ENCODE data around the gene KCNH6.

The KCNH6 gene

DNA sequence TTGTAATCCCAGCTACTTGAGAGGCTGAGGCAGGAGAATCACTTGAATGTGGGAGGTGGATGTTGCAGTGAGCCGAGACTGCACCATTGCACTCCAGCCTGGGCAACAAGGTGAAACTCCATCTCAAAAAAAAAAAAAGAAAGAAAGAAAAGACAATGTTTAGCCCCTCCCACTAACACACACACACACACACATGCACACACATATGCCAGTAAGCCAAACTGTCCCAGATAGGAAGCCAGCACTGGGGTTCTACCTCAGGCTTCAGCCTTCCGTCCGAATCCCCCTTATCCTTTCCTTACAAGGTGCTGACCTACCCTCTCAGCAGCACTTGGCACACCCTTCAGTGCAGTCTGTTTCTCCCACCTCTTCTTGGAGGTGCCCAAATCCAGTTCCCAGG is 8.7 kb upstream of the KCNH6 start:
- no peak for DNase-seq

DNA sequence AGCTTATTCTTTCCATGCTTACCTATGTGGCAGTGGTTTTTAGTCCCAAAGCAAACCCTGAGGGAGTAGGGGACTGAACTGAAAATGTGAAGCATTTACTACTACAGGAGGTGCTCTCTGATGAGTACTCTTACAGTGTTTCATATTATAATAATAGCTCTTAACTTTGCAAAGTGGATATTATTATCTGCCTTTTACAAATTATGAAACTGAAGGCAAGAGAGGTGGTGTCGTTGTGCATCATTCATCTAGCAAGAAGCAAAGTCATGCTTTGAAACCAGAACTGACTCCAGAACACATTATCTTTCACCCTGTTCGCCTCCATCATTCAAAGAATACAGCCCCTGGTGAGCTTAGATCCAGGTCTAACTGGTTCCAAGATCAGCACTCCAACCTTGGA is 8.2 kb upstream of the KCNH6 start:
- DNase-seq, result no peak

DNA sequence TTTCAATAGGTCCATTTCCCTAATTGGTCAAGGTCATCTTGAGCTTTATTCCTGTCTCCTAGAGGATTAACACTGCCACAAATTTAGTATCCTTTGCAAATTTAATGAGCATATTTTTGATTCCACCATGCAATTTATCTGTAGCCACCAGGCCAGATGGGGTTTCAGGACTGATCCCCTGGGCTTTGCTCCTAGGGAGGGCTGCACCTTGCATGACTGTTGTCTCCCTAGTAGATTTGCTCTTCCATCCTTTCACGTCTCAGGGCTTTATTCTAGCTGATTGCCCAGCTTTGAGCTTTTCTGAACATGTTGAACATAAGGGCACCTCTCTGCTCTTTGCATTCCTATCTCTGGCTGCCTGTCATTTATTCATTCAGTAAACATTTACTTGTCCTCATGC is 7.7 kb upstream of the KCNH6 start:
- DNase-seq, result no peak

DNA sequence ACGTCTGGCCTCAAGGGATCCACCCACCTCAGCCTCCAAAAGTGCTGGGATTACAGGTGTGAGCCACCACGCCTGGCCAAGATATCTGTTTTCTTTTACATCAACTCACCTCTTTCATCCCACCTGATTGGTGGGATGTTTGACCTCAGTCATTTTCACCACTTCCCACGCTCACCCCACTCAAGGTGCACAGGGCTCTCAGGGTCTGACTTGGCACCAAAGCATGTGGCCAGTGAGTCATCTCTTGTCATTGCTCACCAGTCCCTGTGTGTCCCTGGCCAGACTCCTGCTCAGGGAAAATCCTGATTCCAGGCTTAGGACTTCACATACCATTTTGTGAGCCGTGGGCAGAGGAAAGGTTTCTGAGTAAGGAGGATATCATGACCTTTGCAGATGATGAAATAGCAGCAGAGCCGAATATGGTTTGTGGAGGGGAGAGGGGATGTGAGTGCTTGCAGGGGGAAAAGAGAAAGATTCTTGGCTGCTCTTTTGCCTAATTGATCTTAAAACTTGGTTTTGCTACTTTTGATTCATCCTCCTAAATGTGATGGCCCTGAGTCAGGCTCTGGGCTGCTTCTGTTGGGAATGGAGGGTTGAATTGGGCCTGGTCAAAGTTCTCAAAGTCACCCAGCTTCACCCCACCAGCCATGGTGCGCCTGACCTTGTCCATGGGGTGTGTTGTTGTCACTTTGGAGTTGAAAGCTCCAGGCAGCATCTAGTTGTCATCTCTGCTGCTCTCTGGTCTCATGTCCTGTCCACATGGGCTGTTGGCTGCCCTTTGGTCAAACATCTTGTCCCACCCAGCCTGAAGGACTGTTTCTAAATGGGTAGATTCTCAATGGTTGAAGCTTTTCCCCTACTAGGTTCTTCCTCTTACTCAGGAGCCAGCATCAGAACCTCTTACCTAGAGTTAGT is 6.0 kb upstream of the KCNH6 start:
- DNase-seq, result no peak

DNA sequence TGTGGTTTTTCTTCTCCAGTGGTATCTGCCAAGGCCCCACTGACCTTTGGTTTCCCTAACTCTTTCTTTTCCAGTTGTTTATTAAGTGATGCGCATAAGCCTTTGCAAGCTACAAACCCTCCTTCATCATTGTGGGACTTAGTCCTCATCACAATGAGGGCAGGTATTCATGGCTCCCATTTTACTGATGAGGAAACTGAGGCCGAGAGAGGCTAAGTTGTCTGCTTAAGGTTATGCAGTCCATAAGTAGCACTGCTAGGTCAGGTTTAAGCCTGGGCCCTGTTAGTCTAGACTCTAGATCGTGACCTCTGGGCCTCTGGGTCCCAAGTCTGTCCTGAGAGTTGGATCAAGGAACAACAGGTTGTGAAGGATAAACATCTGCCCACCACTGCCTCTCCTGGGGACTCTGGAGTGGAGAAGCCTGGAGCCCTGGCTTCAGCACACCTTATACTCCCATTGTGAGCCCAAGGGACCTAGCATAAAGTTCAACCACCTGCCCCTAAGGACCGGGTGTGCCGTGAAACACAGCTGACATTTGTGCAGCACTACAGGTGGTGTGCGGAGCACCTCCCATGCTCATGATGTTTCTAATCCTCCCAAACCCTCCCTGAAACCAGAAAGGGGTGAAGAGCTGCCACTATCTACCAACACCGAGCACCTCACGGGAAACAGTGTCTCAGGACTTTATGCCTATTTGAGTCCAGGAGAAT is 5.2 kb upstream of the KCNH6 start:
- DNase-seq, result no peak

DNA sequence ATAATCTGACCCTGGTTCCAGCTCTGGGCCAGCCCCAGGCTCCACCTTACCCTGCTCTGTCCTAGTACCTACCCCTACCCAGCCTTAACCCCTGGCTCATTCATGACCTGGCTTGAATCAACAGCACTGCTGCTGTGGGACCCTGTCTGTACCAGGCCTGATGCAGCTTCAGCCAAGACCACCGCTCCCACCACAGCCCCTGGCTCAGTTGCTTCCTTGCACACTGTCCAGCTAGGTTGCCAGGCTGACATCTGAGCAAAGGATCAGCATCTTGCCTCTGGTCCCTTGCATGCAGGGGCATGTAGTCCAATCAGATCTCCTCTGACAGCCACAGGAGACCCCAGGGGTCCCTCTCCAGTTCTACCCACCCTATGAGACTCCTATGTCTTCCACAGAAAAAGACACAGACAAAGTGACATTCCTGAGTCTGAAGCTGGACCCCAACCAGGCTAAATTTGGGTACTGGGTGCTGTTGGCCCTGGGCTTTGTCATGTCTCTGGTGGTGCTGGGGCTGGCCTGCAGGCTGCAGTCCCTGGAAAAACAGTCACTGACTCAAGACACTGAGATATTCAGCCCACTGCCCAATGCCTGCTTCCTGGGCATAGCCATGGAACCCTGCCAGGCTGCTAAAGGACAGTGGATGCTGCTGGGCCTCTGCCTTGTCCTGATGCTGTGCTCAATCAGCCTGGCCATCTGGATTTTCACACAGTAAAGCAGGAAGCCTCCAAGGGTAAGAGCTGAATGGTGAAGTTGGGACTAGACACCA is 3.9 kb upstream of the KCNH6 start:
- no peak for DNase-seq

DNA sequence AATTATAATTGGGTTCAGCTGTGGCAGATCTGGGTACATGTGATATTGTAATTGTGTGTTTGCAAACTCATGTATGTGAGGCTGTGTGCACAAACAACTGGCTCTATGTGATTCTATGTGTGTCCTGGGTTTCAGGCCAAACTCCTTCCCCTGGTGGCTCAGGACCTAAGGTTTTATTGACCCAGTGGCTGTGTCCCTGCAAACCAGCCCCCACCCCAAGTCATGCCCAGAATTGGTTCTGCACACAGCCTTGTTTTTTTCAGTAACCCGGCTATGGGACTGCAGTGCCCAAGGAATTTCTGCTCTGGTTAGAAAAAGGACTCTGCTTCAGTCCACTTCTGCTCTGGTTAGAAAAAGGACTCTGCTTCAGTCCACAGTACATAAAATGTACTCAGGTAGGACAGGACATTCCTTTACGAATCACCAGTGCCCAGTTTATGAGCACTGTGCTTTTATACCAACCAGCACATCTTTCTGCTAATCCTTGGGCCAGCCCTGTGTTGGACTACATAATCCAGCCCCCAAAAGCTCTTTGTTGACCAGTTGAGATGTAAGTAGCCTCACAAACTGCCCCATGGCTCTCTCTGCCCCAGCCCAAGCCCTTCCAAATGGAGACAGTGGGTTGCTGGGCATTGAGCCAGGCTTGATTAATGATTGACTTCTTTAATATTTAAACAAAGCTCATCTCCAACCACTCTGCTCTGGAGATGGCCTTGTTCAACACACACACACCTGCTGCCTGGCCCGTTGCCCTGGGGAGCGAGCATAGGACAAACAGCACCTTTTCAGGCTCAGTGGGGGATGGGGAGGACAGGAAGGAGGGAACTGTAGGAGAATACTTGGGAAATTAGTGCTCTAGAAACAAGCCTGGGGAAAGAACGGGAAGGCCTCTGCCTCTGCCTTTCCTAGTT is 2.9 kb upstream of the KCNH6 start:
- no peak for DNase-seq

DNA sequence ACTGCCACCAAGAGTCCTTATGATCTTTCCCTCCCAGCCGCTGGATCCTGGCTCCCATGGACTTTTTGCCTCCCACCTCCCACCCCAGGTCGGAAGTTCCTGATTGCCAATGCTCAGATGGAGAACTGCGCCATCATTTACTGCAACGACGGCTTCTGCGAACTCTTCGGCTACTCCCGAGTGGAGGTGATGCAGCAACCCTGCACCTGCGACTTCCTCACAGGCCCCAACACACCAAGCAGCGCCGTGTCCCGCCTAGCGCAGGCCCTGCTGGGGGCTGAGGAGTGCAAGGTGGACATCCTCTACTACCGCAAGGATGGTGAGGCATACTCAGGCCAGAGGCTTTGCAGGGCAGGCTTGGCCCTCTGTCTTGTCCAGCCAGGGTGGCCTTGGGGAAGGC is 893 bp downstream of the KCNH6 start:
- DNase-seq, result no peak

DNA sequence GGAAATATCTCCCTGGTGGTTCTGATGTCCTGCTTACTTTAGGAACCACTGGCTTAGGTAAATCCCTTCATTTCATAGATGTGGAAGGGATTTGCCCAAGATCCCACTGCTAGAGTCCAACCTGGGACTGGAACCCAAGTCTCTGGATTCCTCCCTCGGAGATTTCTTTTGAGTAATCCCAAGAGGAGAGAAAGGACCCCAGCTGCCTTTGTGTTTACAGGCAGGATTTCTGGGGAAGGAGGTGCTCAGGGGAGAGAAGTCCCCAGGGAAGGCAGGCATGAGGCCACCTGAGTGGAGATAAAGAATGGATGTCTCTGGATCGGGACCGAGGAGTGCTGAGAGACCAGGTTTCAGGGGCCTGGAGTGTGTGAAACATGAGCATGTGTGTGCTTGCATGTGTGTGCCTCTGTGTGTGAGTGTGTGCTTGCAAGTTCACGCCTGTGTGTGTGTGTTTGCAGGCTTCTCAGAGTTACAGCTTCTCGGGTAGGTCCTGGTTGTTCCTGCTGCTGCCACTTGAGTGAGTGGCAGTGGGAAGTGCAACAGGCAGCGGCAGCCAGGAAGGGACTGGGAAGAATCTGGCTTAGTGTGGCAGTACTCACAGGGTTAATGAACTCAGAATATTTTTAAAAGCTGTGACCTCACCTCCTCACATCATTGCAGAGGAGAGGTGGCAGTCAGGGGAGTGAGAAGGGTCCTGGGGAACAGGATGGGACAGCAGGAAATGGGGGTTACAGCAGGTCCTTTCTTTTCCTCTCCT is 2.2 kb downstream of the KCNH6 start:
- no peak for DNase-seq

DNA sequence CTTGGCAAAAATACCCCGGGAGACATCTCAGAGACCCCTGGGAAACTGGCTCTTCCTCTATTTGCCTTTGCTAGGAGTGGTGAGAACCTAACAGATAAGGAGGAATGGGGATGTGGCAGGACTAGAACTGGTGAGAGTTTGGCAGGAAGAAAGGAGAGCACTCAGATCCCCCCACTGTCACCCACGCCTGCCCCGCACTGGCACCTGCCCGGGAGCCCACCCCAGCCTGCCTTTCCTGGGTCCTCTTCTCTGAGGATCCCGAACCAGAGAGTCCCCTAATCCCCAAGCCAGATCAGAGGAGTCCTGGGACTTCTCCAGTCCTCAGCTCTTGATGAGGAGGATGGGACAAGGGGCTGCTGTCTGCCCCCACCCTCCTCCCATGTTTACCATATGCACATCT is 3.7 kb downstream of the KCNH6 start:
- DNase-seq, result no peak

DNA sequence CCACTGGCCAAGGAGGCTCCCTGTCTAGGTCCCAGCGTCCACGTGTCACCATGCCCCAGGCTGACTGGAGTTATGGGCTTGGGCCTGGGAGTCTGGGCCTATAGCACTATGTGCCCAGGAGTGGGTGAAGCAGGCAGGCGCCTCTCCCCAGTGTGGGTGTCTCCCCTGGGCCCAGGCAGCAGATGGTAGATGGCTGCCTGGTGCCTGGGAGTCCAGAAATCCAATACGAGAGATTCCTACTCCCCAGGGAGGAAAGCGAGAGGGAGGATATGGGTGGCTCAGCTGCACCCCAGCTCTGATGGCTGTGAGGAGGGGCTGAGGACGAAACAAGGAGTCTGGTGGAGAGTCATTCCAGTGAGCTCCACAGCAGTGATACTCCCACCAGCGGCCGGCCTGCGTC is 5.0 kb downstream of the KCNH6 start:
- no peak for DNase-seq

DNA sequence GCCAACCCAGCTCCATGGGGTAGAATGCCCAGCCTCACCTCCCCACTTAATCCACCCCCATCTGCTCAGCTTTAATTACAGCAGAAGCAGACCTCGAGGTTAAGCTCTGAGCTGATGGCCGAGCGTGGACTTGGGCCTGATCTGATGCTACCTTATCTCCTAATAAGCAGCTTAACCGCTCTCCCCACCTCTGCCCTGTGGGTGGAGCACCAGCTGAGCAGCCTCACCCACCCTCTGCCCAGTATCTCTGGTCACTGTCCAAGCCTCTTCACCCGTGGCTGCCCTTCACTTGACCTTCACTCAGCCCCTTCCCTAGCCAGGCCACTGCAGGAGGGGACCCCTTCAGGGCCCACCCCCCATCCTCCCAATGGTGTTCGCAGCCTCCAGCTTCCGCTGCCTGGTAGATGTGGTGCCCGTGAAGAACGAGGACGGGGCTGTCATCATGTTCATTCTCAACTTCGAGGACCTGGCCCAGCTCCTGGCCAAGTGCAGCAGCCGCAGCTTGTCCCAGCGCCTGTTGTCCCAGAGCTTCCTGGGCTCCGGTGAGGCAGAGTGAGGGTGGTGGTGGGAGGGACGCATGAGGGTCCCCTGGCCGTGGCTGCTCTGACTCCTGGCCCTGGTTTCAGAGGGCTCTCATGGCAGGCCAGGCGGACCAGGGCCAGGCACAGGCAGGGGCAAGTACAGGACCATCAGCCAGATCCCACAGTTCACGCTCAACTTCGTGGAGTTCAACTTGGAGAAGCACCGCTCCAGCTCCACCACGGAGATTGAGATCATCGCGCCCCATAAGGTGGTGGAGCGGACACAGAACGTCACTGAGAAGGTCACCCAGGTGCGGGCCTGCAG is 6.8 kb downstream of the KCNH6 start:
- DNase-seq, result no peak

DNA sequence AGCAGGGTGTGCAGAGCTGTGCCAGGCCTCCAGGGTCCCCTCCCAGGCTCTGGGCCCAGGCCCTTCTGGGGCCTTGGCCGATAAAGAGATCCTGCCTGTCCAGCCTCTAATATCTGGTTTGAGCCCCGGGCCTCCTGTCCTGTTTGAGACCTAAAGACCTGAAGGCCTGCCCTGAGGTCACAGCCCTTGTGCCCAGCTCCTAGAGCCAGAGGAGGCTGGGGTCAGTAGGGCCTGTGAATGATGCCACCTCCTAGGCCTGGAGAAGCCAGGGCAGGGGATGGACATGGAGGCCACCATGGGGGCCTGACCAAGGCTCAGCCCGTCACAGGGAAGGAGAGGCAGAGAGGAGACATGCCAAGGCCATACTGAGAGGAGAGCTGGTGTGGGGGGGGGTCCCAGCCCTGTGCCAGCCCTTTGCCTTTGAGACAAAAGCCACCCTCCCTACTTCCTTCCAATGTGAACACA is 7.4 kb downstream of the KCNH6 start:
- DNase-seq, result no peak

DNA sequence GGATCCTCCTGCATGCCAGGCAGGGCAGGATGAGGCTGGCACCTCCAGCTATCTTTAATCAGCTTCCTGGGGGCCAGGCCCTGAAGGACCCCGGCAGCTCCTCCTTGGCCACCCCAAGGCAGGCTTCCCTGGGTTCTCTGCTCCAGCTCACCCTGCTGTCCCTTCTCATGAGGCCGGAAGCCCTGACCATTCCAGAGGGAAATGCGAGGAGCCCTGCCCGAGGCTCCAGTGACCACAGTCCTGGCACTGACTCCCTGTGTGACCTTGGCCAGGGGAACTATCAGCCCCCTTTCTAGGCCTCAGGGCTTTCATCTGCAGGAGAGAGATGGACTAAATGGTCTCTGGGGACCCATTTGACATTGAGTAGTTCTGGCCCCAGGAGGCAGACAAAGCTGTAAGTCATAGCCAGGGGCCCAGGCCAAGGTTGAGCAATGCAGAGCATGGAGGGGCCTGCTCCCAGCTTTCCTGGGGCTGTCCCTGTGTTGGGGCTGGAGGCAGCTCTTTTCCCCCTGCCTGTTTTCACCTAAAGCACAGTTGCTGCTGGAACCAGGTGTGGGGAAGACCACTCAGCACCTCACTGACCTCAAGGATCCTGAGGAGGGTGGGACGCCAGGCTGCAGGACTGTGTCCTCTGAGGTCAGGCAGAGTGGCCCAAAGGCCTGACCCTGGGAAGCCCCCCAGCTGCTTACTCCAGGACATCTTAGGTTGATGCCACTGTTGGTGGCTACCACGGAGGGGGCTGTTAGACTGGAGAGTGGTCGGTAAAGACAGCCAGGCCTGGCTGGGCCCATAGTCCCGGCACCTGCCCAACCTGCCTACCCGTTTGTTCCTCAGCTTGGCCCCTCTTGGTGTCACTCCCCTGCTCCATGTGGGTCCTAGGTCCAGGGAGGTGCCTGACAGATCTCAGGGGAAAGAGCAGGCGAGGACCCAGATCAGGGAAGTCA is 8.1 kb downstream of the KCNH6 start:
- DNase-seq, result no peak

DNA sequence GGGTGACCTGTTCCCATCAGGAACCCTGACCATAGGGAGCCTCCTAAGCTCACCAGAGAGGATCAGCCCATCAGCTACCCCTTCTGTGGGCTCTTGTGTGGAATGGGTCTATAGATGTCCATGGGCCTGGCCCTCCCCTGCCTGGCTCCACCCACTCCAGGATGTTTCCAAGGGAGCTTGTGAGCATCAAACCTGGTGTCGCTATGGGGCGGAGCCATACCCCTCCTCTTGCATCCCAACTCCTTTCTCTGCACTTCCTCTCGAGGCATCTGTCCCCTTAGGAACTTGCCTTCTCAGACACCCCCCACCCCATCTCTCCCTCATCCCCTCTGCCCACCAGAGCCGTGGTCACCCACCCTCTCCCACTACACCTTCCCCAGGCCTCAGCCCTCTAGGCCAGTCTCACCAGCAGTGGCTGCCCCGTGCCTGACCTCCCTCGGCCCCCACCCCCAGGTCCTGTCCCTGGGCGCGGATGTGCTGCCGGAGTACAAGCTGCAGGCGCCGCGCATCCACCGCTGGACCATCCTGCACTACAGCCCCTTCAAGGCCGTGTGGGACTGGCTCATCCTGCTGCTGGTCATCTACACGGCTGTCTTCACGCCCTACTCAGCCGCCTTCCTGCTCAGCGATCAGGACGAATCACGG is 10.4 kb downstream of the KCNH6 start:
- DNase-seq, result no peak

DNA sequence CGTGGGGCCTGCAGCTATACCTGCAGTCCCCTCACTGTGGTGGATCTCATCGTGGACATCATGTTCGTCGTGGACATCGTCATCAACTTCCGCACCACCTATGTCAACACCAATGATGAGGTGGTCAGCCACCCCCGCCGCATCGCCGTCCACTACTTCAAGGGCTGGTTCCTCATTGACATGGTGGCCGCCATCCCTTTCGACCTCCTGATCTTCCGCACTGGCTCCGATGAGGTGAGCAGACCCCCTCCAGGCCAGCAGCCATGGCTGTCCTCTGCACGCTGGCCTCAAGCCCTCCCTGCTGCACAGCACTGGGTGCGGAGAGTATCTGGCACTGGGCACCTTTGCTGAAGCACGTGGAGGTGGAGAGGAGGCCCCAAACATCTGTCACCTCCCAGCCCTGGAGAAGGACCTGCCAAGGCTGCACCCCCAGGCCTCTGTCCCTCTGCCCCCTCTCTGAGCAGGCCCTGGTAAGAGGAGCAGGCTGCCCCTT is 11.0 kb downstream of the KCNH6 start:
- no peak for DNase-seq

DNA sequence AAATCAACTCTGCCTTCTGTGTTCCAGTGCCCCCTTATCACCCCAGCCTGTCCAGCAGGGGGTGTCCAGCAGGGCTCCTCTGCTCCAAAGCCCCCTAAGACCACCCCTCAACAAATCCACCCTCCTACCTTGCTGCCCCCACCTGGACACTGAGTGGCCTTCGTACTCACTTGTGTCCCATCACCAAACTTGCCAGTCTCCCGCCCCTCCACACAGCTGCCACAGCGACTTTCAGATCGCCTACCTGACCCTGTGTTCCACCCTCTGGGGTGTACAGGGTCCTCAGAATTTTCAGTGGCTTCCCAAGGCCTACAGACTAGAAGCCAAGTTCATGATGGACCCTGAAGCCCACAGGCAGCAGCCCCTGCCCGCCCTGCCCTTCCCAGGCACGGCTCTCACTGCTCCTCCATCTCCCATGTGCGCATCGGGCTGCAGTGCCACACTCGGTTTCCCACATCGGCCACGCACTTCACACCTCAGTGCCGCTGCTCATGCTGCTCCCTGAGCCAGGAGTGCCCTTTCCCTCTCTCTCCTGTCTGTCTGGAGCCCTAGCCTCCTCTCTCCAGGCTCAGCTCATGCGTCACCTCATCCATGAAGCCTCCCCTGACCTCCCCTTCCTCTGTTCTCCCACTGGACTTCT is 11.8 kb downstream of the KCNH6 start:
- no peak for DNase-seq

DNA sequence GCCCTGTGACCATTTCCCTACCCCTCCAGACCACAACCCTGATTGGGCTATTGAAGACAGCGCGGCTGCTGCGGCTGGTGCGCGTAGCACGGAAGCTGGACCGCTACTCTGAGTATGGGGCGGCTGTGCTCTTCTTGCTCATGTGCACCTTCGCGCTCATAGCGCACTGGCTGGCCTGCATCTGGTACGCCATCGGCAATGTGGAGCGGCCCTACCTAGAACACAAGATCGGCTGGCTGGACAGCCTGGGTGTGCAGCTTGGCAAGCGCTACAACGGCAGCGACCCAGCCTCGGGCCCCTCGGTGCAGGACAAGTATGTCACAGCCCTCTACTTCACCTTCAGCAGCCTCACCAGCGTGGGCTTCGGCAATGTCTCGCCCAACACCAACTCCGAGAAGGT is 12.5 kb downstream of the KCNH6 start:
- DNase-seq, result no peak
